Hepatocyte (in vitro differentiated cells): ENCODE data around the gene TRAF7. TPM values are rescaled to one million over a fixed set of nuclear protein-coding genes. Genes with fewer than 3 reads are reported as not detected.
A peak's percentile ranks its signal among the peaks of the same experiment; 100 is the strongest.

Experiments
- DNase-seq: peaks from one replicate; pipeline ENCODE4 v3.0.0-alpha.2; 2016; ENCODE audit warnings: low spot score
- H2AFZ ChIP-seq: fragments of 200-600 bp; sonication (generic); 2 replicates; pipeline ENCODE4 v1.6.0; 2016; ENCODE audit warnings: antibody characterized with exemption, mild to moderate bottlenecking
- H3K27ac ChIP-seq: fragments of 200-600 bp; sonication (generic); 2 replicates; pipeline ENCODE4 v1.5.1; 2016; ENCODE audit warnings: mild to moderate bottlenecking
- H3K27me3 ChIP-seq: fragments of 200-600 bp; sonication (generic); 2 replicates; pipeline ENCODE4 v1.6.1; 2016
- H3K36me3 ChIP-seq: fragments of 200-600 bp; sonication (generic); replicated peaks from 2 replicates; pipeline ENCODE4 v1.5.1; 2016; ENCODE audit warnings: low read depth; ENCODE audit not compliant: insufficient read depth
- H3K4me1 ChIP-seq: fragments of 200-600 bp; sonication (generic); 2 replicates; pipeline ENCODE4 v1.5.1; 2016; ENCODE audit warnings: mild to moderate bottlenecking, moderate library complexity; ENCODE audit not compliant: insufficient read depth
- H3K4me2 ChIP-seq: fragments of 200-600 bp; sonication (generic); 2 replicates; pipeline ENCODE4 v1.6.0; 2016
- H3K4me3 ChIP-seq: fragments of 200-600 bp; sonication (generic); 2 replicates; pipeline ENCODE4 v1.5.1; 2016; ENCODE audit warnings: mild to moderate bottlenecking
- H3K79me2 ChIP-seq: fragments of 200-600 bp; sonication (generic); 2 replicates; pipeline ENCODE4 v1.6.0; 2017; ENCODE audit warnings: mild to moderate bottlenecking
- H3K9me2 ChIP-seq: fragments of 200-600 bp; sonication (generic); replicated peaks from 2 replicates; pipeline ENCODE4 v1.6.0; 2017; ENCODE audit warnings: mild to moderate bottlenecking; ENCODE audit not compliant: insufficient read depth
- H3K9me3 ChIP-seq: fragments of 200-600 bp; sonication (generic); 2 replicates; pipeline ENCODE4 v1.5.1; 2016; ENCODE audit warnings: low read depth, mild to moderate bottlenecking
- H4K20me1 ChIP-seq: fragments of 200-600 bp; sonication (generic); 2 replicates; pipeline ENCODE4 v1.6.0; 2016; ENCODE audit warnings: mild to moderate bottlenecking; ENCODE audit not compliant: insufficient read depth, poor library complexity, severe bottlenecking
- EZH2 ChIP-seq: fragments of 200-600 bp; sonication (generic); IDR thresholded peaks from 2 replicates; pipeline ENCODE4 v1.6.1; 2016; ENCODE audit warnings: antibody characterized with exemption, mild to moderate bottlenecking, borderline replicate concordance
- EZH2phosphoT487 ChIP-seq: fragments of 200-600 bp; sonication (generic); IDR thresholded peaks from one replicate; pipeline ENCODE4 v1.6.1; 2018; ENCODE audit warnings: antibody characterized with exemption, mild to moderate bottlenecking, low read depth, moderate library complexity; ENCODE audit not compliant: unreplicated experiment, severe bottlenecking
- WGBS: methylation state at CpG from one replicate; pipeline ENCODE4 v1.1.6; 2016; ENCODE audit warnings: low lambda C conversion rate; ENCODE audit errors: missing lambda C conversion rate; 5-methylcytosine and 5-hydroxymethylcytosine counted together
- polyA plus RNA-seq: library from polyadenylated mRNA; unstranded; fragments of >200 nt; fragmentation: Nextera tagmentation; extraction: Ambion mirVana; gene quantifications from 2 replicates; pipeline ENCODE4 v1.2.1, GENCODE V29; 2016
- total RNA-seq: library from RNA; depleted of rRNA; stranded (reverse); fragments of >200 nt; gene quantifications from 2 replicates; pipeline ENCODE4 v1.2.3, GENCODE V29; 2014
- TF ChIP-seq, protein P1 (sequence below): fragments of 200-600 bp; sonication (generic); IDR thresholded peaks from 2 replicates; pipeline ENCODE4 v1.5.1; 2016; ENCODE audit warnings: antibody characterized with exemption, mild to moderate bottlenecking; ENCODE audit not compliant: poor library complexity

The TRAF7 gene
- total and polyA plus RNA-seq, 2 experiments from 2014 or later = 37.4 to 55.1 TPM

DNA sequence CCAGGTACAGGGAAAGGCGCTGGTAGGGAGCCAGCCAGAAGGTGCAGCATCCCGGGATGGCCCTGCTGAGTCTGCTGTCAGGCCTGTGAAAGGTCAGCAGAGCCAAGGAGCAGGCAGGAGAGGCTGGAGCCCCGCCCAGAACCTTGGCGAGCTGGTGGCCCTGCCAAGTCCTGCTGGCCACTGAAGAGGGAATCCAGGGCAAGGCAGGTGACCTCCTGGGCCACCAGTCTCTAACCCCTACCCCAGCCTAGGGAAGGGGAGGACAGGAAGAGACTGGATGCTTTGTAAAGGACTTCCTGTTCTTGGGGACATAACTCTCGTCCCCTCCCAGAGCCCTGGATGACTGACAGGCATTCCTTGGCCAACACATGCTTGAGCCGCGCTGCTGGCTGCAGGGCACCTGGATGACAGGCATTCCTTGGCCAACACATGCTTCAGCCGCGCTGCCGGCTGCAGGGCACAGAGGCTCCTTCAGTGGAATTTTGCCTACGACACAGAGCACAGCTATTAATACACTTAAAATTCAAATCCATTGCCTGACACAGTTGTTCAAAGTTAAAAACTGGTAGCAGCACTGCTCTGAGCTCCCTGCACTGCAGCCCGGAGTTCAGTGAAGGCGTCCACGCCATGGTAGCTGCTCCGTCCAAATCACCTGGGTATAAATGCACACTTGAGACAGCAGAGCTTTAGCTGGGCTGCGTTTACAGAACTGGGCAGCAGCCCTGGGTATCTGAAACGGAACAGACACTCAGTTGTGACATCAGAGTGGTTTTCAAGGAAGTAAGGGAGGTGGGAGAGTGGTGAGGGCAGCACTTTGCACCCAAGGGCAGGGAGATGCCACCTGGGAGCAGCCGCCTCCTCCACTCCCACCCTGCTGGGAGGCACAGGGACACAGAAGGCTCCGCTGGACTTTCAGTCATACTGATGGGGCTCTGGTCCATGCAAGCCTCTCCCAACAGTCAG lies 57.1 kb downstream of the TRAF7 start:
- peaks cover 8% of the 10 kb centered on the region for H3K4me1 ChIP-seq
- no peaks in the 10 kb centered on the region for H3K27me3 ChIP-seq
- H3K4me3 ChIP-seq = peak overlapping the region; percentile 90
- no peaks in the 10 kb centered on the region for H3K9me2 ChIP-seq
- no peaks in the 10 kb centered on the region for H3K9me3 ChIP-seq
- no peak overlapping the region for H2AFZ ChIP-seq
- H3K27ac ChIP-seq = no peak overlapping the region
- TF ChIP-seq EZH2 (no peak), EZH2phosphoT487 (no peak)
- TF ChIP-seq, protein P1, sequence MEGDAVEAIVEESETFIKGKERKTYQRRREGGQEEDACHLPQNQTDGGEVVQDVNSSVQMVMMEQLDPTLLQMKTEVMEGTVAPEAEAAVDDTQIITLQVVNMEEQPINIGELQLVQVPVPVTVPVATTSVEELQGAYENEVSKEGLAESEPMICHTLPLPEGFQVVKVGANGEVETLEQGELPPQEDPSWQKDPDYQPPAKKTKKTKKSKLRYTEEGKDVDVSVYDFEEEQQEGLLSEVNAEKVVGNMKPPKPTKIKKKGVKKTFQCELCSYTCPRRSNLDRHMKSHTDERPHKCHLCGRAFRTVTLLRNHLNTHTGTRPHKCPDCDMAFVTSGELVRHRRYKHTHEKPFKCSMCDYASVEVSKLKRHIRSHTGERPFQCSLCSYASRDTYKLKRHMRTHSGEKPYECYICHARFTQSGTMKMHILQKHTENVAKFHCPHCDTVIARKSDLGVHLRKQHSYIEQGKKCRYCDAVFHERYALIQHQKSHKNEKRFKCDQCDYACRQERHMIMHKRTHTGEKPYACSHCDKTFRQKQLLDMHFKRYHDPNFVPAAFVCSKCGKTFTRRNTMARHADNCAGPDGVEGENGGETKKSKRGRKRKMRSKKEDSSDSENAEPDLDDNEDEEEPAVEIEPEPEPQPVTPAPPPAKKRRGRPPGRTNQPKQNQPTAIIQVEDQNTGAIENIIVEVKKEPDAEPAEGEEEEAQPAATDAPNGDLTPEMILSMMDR = no peak
- peaks cover 8% of the 10 kb centered on the region for H4K20me1 ChIP-seq
- DNase-seq = no peak
- 85% methylated on average over 19 of the region's 19 CpGs for WGBS
- peaks cover 18% of the 10 kb centered on the region for H3K79me2 ChIP-seq
- H3K36me3 ChIP-seq = no peaks in the 10 kb centered on the region
- peak overlapping the region; percentile 94 for H3K4me2 ChIP-seq

DNA sequence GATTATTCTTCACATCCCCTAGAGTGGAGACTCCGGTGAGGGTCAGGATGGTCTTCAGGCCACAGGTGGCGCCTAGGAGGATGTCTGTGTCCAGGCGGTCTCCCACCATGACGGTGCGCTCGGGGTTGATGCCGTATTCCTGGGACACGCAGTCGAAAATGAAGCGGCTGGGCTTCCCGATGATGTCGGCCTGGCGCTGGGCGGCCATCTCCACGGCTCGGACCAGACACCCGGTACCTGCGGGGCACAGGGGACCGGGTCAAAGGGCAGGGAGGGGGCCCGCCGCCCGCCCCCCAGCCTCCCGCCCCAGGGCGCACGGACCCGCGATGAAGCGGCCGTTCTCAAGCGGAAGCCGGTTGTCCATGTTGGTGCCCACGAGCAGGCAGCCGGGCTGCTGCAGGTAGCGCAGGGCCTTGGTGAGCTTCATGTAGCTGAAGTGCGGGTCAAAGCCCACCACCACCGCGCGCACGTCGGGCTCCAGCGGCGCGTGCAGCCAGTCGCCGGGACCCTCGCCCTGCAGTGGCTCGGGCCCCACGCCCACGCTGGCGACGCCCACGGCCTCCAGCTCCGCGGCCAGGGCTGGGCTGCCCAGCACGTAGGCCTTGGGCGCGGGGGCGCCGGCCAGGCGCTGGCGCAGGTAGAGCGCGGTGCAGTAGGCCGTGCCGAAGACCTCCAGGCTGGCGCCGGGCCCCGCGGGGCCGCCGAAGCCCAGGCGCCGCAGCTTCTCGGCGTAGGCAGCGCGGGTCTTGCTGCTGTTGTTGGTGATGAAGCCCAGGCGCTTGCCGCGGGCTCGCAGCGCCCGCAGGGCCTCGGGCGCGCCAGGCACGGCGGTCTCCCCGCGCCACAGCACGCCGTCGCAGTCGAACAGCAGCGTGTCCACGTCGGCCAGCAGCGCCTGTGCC lies 58.5 kb downstream of the TRAF7 start:
- peaks cover 8% of the 10 kb centered on the region for H3K4me1 ChIP-seq
- H3K4me2 ChIP-seq = peak overlapping the region; percentile 94
- DNase-seq = peak; percentile 55
- peaks cover 8% of the 10 kb centered on the region for H4K20me1 ChIP-seq
- peaks cover 18% of the 10 kb centered on the region for H3K79me2 ChIP-seq
- WGBS = 2% methylated on average over 41 of the region's 98 CpGs
- H3K4me3 ChIP-seq = peak overlapping the region; percentile 90
- no peaks in the 10 kb centered on the region for H3K9me2 ChIP-seq
- H3K36me3 ChIP-seq = no peaks in the 10 kb centered on the region
- no peak overlapping the region for H2AFZ ChIP-seq
- peak overlapping the region; percentile 80 for H3K27ac ChIP-seq
- no peaks in the 10 kb centered on the region for H3K9me3 ChIP-seq
- H3K27me3 ChIP-seq = no peaks in the 10 kb centered on the region
- no peak for TF ChIP-seq EZH2phosphoT487
- no peak for TF ChIP-seq EZH2
- TF ChIP-seq, protein P1 = no peak

DNA sequence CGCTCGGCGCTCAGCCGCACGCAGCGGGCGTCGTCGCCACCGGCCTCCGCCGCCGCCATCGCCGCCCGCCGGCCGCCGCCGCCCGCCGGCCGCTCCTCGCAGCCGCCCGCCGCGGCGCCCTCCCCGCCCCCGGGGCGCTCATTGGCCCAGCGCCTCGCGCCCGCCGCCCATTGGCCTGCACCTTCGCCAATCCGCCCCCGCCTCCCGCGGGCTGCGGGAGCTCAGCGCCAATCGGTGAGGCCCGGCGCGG lies 59.1 kb downstream of the TRAF7 start, which contains the start of gene PGP:
PGP (minus strand) TSS at position 122 of the 250 bp plus-strand sequence; CDS start at position 59, 63 bp downstream.
- no peaks in the 10 kb centered on the region for H3K36me3 ChIP-seq
- H3K4me1 ChIP-seq = peaks cover 8% of the 10 kb centered on the region
- TF ChIP-seq EZH2 = no peak
- TF ChIP-seq, protein P1 = no peak
- TF ChIP-seq EZH2phosphoT487 = no peak
- H3K4me3 ChIP-seq = peak within 1 kb of the TSS; percentile 90
- peaks cover 8% of the 10 kb centered on the region for H4K20me1 ChIP-seq
- DNase-seq = no peak
- no peaks in the 10 kb centered on the region for H3K27me3 ChIP-seq
- under 1% methylated on average over 14 of the region's 48 CpGs for WGBS
- peaks cover 18% of the 10 kb centered on the region for H3K79me2 ChIP-seq
- H3K4me2 ChIP-seq = peak within 1 kb of the TSS; percentile 94
- H3K9me3 ChIP-seq = no peaks in the 10 kb centered on the region
- H3K27ac ChIP-seq = peak within 1 kb of the TSS; percentile 92
- peak within 1 kb of the TSS; percentile 68 for H2AFZ ChIP-seq
- no peaks in the 10 kb centered on the region for H3K9me2 ChIP-seq
